ENCODE data around the gene CABP5. TPM values are rescaled to one million over a fixed set of nuclear protein-coding genes. Genes with fewer than 3 reads are reported as not detected.

The CABP5 gene
- total RNA-seq, 6 donors from 2014 or later = not detected

- WGBS, 2 donors = 72 to 91% methylated on average over 5 of the region's 5 CpGs
- H3K36me3 ChIP-seq = peaks cover 0 to 33% (median 2%) of the 10 kb centered on the region in 4 donors
- ATAC-seq (ENCODE audit: low FRiP score in 2 of 2) = no peak
Observed at GRCh38 chr19:48053076-48053475, 9.2 kb upstream of the CABP5 start.

GRCh38 chr19:48051335-48052033, 7.6 kb upstream of the CABP5 start:
- Histone ChIP-seq H3K4me1 (no peaks in the 10 kb centered on the region), H3K36me3 (peaks cover 0 to 39% (median 2%) of the 10 kb centered on the region in 4 donors), H3K9me3 (no peaks in the 10 kb centered on the region), H3K27ac (no peak overlapping the region), H3K27me3 (no peaks in the 10 kb centered on the region), H3K4me3 (no peak overlapping the region)
- DNase-seq (no peak), ATAC-seq (ENCODE audit: low FRiP score in 2 of 2) (no peak)
- WGBS, 2 donors = 78 to 82% methylated on average over 10 of the region's 10 CpGs
- TF ChIP-seq EP300 (IDR thresholded peaks at IDR 0.05) = no peak
- no peak for TF ChIP-seq POLR2AphosphoS5 (IDR thresholded peaks at IDR 0.05)
- no peak for TF ChIP-seq POLR2A (IDR thresholded peaks at IDR 0.05)
- TF ChIP-seq, protein P1, sequence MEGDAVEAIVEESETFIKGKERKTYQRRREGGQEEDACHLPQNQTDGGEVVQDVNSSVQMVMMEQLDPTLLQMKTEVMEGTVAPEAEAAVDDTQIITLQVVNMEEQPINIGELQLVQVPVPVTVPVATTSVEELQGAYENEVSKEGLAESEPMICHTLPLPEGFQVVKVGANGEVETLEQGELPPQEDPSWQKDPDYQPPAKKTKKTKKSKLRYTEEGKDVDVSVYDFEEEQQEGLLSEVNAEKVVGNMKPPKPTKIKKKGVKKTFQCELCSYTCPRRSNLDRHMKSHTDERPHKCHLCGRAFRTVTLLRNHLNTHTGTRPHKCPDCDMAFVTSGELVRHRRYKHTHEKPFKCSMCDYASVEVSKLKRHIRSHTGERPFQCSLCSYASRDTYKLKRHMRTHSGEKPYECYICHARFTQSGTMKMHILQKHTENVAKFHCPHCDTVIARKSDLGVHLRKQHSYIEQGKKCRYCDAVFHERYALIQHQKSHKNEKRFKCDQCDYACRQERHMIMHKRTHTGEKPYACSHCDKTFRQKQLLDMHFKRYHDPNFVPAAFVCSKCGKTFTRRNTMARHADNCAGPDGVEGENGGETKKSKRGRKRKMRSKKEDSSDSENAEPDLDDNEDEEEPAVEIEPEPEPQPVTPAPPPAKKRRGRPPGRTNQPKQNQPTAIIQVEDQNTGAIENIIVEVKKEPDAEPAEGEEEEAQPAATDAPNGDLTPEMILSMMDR (IDR thresholded peaks at IDR 0.05) = no peak

More at GRCh38 chr19:48053076-48053475, 9.2 kb upstream of the CABP5 start:
- no peak overlapping the region for H3K4me3 ChIP-seq
- H3K27ac ChIP-seq = no peak overlapping the region
- H3K27me3 ChIP-seq = no peaks in the 10 kb centered on the region
- TF ChIP-seq POLR2A (IDR thresholded peaks at IDR 0.05) = no peak
- no peaks in the 10 kb centered on the region for H3K4me1 ChIP-seq
- H3K9me3 ChIP-seq = no peaks in the 10 kb centered on the region
- no peak for DNase-seq

GRCh38 chr19:48044561-48044960, 682 bp upstream of the CABP5 start:
- Histone ChIP-seq H3K4me1 (no peaks in the 10 kb centered on the region), H3K36me3 (peaks cover 0 to 19% (median 0%) of the 10 kb centered on the region in 4 donors), H3K9me3 (no peaks in the 10 kb centered on the region), H3K27me3 (no peaks in the 10 kb centered on the region), H3K4me3 (no peak overlapping the region), H3K27ac (no peak overlapping the region)
- TF ChIP-seq EP300 (IDR thresholded peaks at IDR 0.05) (no peak), POLR2AphosphoS5 (IDR thresholded peaks at IDR 0.05) (no peak), POLR2A (IDR thresholded peaks at IDR 0.05) (no peak)
- TF ChIP-seq, protein P1 (IDR thresholded peaks at IDR 0.05) = no peak
- ATAC-seq (ENCODE audit: low FRiP score in 2 of 2) (no peak), DNase-seq (no peak)
- WGBS, 2 donors = 84 to 90% methylated on average over 5 of the region's 5 CpGs

DNA sequence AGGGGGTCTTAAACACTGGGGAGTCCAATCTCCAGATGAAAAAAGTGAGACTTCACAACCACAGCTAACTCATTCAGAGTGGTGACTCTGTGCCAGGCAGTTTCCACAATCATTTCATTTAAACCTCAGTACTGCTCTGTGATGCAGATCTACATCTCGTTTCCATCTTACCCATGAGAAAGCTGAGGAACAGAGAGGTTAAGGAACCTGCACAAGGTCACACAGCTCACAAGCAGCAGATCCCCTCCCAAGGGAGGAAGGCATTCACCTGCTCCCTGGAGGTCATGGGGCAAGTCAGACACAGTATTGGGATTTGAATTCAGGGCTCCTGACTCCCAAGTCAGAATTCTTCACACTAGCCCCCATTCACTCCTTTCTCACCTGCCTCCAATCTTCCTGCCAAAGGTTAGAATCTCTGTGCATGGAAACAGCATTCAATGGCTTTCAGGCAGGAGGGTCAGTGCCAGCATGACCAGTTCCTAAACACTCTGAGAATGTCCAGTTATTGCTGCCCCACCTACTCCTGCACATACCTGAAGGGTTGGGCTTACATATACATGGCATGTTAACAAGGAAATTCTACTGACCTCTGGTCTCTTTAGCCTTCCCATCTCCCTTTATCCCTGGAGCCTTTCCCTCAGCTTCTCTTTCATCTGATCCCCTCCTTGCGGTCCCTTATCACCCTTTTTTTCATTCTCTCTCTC, 1.9 kb downstream of the CABP5 start:
- Histone ChIP-seq H3K4me3 (no peak overlapping the region), H3K9me3 (peaks cover 0 to 8% (median 0%) of the 10 kb centered on the region in 4 donors), H3K27ac (no peak overlapping the region), H3K4me1 (no peaks in the 10 kb centered on the region), H3K27me3 (no peaks in the 10 kb centered on the region), H3K36me3 (no peaks in the 10 kb centered on the region)
- DNase-seq (no peak), ATAC-seq (ENCODE audit: low FRiP score in 2 of 2) (no peak)
- 57 to 60% methylated on average over 2 of the region's 2 CpGs for WGBS, 2 donors
- TF ChIP-seq POLR2A (IDR thresholded peaks at IDR 0.05) (no peak), EP300 (IDR thresholded peaks at IDR 0.05) (no peak), POLR2AphosphoS5 (IDR thresholded peaks at IDR 0.05) (no peak)
- TF ChIP-seq, protein P1 (IDR thresholded peaks at IDR 0.05) = no peak

DNA sequence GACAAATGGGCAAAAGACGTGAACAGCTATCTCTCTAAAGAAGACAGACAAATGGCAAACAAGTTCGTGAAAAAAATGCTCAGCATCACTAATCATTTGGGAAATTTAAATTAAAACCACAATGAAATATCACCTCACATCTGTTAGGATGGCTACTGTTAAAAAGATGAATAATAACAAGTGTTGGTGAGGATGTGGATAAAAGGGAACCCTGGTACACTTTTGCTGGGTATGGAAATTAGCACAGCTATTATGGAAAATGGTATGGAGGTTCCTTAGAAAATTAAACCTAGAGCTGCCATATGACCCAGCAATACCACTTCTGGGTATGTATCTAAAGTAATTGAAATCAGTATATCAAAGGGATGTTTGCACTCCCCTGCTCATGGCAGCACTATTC, 7.1 kb downstream of the CABP5 start:
- Histone ChIP-seq H3K36me3 (no peaks in the 10 kb centered on the region), H3K27me3 (no peaks in the 10 kb centered on the region), H3K4me1 (no peaks in the 10 kb centered on the region), H3K27ac (no peak overlapping the region), H3K9me3 (peaks cover 0 to 15% (median 4%) of the 10 kb centered on the region in 4 donors), H3K4me3 (no peak overlapping the region)
- TF ChIP-seq POLR2AphosphoS5 (IDR thresholded peaks at IDR 0.05) (no peak), EP300 (IDR thresholded peaks at IDR 0.05) (no peak), POLR2A (IDR thresholded peaks at IDR 0.05) (no peak)
- TF ChIP-seq, protein P1 (IDR thresholded peaks at IDR 0.05) = no peak
- DNase-seq = no peak
- no peak for ATAC-seq (ENCODE audit: low FRiP score in 2 of 2)
- WGBS, 2 donors = 79 to 95% methylated on average over 2 of the region's 2 CpGs

All from upper lobe of left lung (tissue), 6 donors.